ENCODE data around the gene MYOM3. TPM values are rescaled to one million over a fixed set of nuclear protein-coding genes. Genes with fewer than 3 reads are reported as not detected.

The MYOM3 gene
- total and polyA plus RNA-seq, 4 donors = 0.09 to 0.55 (median 0.11) TPM

DNA sequence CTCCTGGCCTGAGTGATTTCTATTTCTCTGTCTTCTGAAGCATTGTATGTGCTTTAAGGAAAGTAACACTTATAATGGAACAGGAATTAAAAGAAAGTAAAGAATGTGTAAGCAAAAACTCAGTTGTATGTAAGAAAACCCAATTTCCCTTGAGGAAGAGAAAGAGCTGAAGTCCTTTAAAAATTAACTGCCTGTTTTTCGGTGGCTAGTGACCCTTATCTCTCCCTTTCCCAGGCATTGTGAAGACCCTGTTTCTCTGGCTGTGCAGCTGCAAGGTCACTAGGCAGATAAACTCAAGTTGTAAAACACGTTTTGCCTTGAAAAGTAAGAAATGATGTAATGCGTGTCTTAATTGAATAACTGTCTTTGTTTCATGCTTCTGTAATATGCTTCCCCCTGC, 8.5 kb downstream of the MYOM3 start:
- peak overlapping the region in 1 of 2 donors; percentile 25 for H3K9ac ChIP-seq (ENCODE audit: insufficient read depth in 1 of 2, low read length in 2 of 2)
- no peaks in the 10 kb centered on the region for H3K4me1 ChIP-seq (ENCODE audit: control insufficient read depth in 5 of 5, insufficient read depth in 5 of 5, low read length in 5 of 5)
- H3K27me3 ChIP-seq (ENCODE audit: control insufficient read depth in 3 of 3, insufficient read depth in 3 of 3, low read length in 2 of 3) = no peaks in the 10 kb centered on the region
- no peak overlapping the region for H3K4me3 ChIP-seq
- peak in 1 of 3 donors; percentile 50 for DNase-seq
- peak overlapping the region in 1 of 2 donors; percentile 1 for H3K27ac ChIP-seq (ENCODE audit: low read depth in 1 of 2, low read length in 1 of 2)
- no peaks in the 10 kb centered on the region for H3K36me3 ChIP-seq (ENCODE audit: control insufficient read depth in 4 of 4, insufficient read depth in 4 of 4, low read length in 4 of 4)
- 58 to 64% methylated on average over 3 of the region's 3 CpGs for WGBS, 2 donors
- H3K9me3 ChIP-seq (ENCODE audit: control insufficient read depth in 4 of 4, insufficient read depth in 3 of 4, low read length in 3 of 4) = peaks cover 0 to 2% (median 0%) of the 10 kb centered on the region in 4 donors
- no peak for ATAC-seq (ENCODE audit: insufficient read depth, low FRiP score)
- TF ChIP-seq, protein P1, sequence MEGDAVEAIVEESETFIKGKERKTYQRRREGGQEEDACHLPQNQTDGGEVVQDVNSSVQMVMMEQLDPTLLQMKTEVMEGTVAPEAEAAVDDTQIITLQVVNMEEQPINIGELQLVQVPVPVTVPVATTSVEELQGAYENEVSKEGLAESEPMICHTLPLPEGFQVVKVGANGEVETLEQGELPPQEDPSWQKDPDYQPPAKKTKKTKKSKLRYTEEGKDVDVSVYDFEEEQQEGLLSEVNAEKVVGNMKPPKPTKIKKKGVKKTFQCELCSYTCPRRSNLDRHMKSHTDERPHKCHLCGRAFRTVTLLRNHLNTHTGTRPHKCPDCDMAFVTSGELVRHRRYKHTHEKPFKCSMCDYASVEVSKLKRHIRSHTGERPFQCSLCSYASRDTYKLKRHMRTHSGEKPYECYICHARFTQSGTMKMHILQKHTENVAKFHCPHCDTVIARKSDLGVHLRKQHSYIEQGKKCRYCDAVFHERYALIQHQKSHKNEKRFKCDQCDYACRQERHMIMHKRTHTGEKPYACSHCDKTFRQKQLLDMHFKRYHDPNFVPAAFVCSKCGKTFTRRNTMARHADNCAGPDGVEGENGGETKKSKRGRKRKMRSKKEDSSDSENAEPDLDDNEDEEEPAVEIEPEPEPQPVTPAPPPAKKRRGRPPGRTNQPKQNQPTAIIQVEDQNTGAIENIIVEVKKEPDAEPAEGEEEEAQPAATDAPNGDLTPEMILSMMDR (IDR thresholded peaks at IDR 0.05; ENCODE audit: control extremely low read depth, extremely low read depth) = no peak

DNA sequence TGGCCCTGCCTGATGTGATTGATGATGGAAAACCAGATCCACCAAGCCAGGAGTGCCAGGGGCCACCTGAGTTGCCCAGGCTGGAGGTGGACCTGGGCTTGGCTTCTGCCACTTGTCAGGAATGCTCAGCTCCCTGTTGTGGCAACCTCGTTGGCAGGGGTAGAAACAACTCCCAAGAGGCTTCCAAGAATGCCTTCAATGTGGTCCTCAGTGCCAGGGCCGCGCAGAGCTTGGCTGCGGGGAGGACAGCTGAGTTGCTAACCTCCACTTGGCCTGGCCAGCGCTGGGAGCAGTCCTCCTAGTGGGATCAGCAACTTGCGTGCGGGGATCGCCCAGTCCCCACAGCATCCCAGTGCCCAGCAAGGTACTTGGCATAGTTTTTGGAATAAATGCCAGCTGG, 9.0 kb downstream of the MYOM3 start:
- 70 to 86% methylated on average over 8 of the region's 8 CpGs for WGBS, 2 donors
- peak in 2 of 3 donors; percentile 40 to 44 for DNase-seq
- H3K4me1 ChIP-seq (ENCODE audit: control insufficient read depth in 5 of 5, insufficient read depth in 5 of 5, low read length in 5 of 5) = no peaks in the 10 kb centered on the region
- no peak overlapping the region for H3K27ac ChIP-seq (ENCODE audit: low read depth in 1 of 2, low read length in 1 of 2)
- peak overlapping the region in 1 of 2 donors; percentile 25 for H3K9ac ChIP-seq (ENCODE audit: insufficient read depth in 1 of 2, low read length in 2 of 2)
- ATAC-seq (ENCODE audit: insufficient read depth, low FRiP score) = no peak
- H3K27me3 ChIP-seq (ENCODE audit: control insufficient read depth in 3 of 3, insufficient read depth in 3 of 3, low read length in 2 of 3) = no peaks in the 10 kb centered on the region
- TF ChIP-seq, protein P1 (IDR thresholded peaks at IDR 0.05; ENCODE audit: control extremely low read depth, extremely low read depth) = no peak
- H3K4me3 ChIP-seq = no peak overlapping the region
- peaks cover 0 to 2% (median 0%) of the 10 kb centered on the region in 4 donors for H3K9me3 ChIP-seq (ENCODE audit: control insufficient read depth in 4 of 4, insufficient read depth in 3 of 4, low read length in 3 of 4)
- H3K36me3 ChIP-seq (ENCODE audit: control insufficient read depth in 4 of 4, insufficient read depth in 4 of 4, low read length in 4 of 4) = no peaks in the 10 kb centered on the region

DNA sequence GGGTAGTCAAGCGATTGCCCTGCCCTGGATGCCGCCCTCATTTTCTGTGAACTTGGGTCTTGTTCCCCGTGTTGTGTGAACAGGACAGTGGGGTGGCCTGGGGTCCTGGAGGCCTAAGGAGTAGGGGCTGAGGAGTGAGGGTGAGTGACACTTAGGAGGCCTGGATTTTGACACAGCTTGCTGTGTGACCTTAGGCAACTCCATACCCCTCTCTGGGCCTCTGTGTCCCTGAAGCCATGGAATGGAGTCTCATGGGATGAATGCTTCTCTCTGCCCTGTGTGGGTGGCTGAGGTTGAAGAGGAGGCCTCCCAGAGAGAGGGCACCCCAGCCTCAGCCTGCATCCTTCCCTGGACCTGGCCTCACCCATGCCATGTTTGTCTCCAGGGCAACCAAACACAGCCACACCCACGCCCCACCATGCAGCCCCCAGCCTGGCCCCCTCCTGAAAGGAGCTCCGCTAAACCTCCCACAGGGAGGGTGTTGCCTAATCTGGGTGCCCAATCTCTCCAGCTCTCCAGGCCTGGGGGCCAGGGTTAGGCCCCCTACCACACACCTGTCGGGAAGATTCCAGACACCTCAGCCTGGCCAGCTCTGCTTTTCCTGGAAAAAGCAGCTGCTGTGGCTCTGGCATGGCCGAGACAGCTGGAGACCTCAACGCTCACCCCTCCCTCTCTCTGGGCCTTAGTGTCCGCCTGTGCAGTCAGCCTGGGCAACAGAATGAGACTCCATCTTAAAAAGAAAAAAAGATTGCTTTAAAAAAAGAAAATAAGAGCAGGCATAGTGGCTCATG, 9.9 kb downstream of the MYOM3 start:
- no peak for ATAC-seq (ENCODE audit: insufficient read depth, low FRiP score)
- 75 to 80% methylated on average over 9 of the region's 9 CpGs for WGBS, 2 donors
- H3K9ac ChIP-seq (ENCODE audit: insufficient read depth in 1 of 2, low read length in 2 of 2) = no peak overlapping the region
- H3K27me3 ChIP-seq (ENCODE audit: control insufficient read depth in 3 of 3, insufficient read depth in 3 of 3, low read length in 2 of 3) = no peaks in the 10 kb centered on the region
- peak; percentile 38 to 43 (median 41) for DNase-seq
- H3K9me3 ChIP-seq (ENCODE audit: control insufficient read depth in 4 of 4, insufficient read depth in 3 of 4, low read length in 3 of 4) = peaks cover 0 to 2% (median 0%) of the 10 kb centered on the region in 4 donors
- H3K27ac ChIP-seq (ENCODE audit: low read depth in 1 of 2, low read length in 1 of 2) = no peak overlapping the region
- no peaks in the 10 kb centered on the region for H3K36me3 ChIP-seq (ENCODE audit: control insufficient read depth in 4 of 4, insufficient read depth in 4 of 4, low read length in 4 of 4)
- H3K4me3 ChIP-seq = no peak overlapping the region
- no peaks in the 10 kb centered on the region for H3K4me1 ChIP-seq (ENCODE audit: control insufficient read depth in 5 of 5, insufficient read depth in 5 of 5, low read length in 5 of 5)
- TF ChIP-seq, protein P1 (IDR thresholded peaks at IDR 0.05; ENCODE audit: control extremely low read depth, extremely low read depth) = no peak
